Liver (tissue), 9 donors: Measurements from ENCODE around the gene ANK3. TPM values are rescaled to one million over a fixed set of nuclear protein-coding genes. Genes with fewer than 3 reads are reported as not detected.

Source experiments
- DNase-seq: peaks from one replicate; pipeline ENCODE4 v3.0.0-alpha.2; 2017; ENCODE audit warnings: low spot score
- H3K27ac ChIP-seq, 2 donors: one replicate each; pipeline ENCODE4 v1.7.0; 2013; ENCODE audit warnings: inconsistent platforms in 2 of 2, low read length in 2 of 2, control low read depth in 1 of 2, low read depth in 1 of 2, mild to moderate bottlenecking in 1 of 2
- H3K27me3 ChIP-seq, 4 donors: one replicate each; pipeline versions ENCODE4 v1.6.1 to v1.7.0; 2013; ENCODE audit warnings: low read length in 3 of 4, inconsistent platforms in 1 of 4, mild to moderate bottlenecking in 1 of 4, moderate library complexity in 1 of 4; ENCODE audit not compliant: control insufficient read depth in 4 of 4, insufficient read depth in 4 of 4
- H3K36me3 ChIP-seq, 4 donors: one replicate each; pipeline versions ENCODE4 v1.6.1 to v1.7.0; 2013; ENCODE audit warnings: low read length in 3 of 4, mild to moderate bottlenecking in 3 of 4, low read depth in 1 of 4, moderate library complexity in 1 of 4; ENCODE audit not compliant: control insufficient read depth in 4 of 4, insufficient read depth in 3 of 4
- H3K4me1 ChIP-seq, 4 donors: one replicate each; pipeline versions ENCODE4 v1.6.1 to v1.7.0; 2013; ENCODE audit warnings: low read length in 3 of 4, mild to moderate bottlenecking in 3 of 4, moderate library complexity in 1 of 4; ENCODE audit not compliant: control insufficient read depth in 4 of 4, insufficient read depth in 4 of 4
- H3K4me3 ChIP-seq, 3 donors: one replicate each; pipeline versions ENCODE4 v1.6.1 to v1.7.0; 2013; ENCODE audit warnings: low read length in 3 of 3, control low read depth in 1 of 3, low read depth in 1 of 3, mild to moderate bottlenecking in 1 of 3
- H3K9ac ChIP-seq, 2 donors: one replicate each; pipeline ENCODE4 v1.7.0; 2013; ENCODE audit warnings: low read length in 2 of 2, mild to moderate bottlenecking in 2 of 2, moderate library complexity in 2 of 2, control low read depth in 1 of 2, low read depth in 1 of 2
- H3K9me3 ChIP-seq, 4 donors: one replicate each; pipeline versions ENCODE4 v1.6.1 to v1.7.0; 2013; ENCODE audit warnings: low read length in 3 of 4; ENCODE audit not compliant: control insufficient read depth in 4 of 4
- EGR1 ChIP-seq, 2 donors: IDR thresholded peaks; 2 replicates each; pipeline ENCODE4 v1.6.1; 2016 to 2018; ENCODE audit warnings: antibody characterized with exemption in 2 of 2, low read depth in 2 of 2
- FOXA1 ChIP-seq: IDR thresholded peaks from 2 replicates; pipeline ENCODE4 v1.6.1; 2016; ENCODE audit warnings: antibody characterized with exemption
- FOXA2 ChIP-seq: IDR thresholded peaks from 2 replicates; pipeline ENCODE4 v1.6.1; 2016; ENCODE audit warnings: antibody characterized with exemption
- GABPA ChIP-seq, 2 donors: IDR thresholded peaks in 1 of 2; conservative IDR thresholded peaks in 1 of 2; 2 replicates each; pipeline ENCODE4 v1.6.1; 2016; ENCODE audit warnings: antibody characterized with exemption in 2 of 2, mild to moderate bottlenecking in 1 of 2, moderate library complexity in 1 of 2
- HNF4A ChIP-seq, 2 donors: conservative IDR thresholded peaks; 2 replicates each; pipeline ENCODE4 v1.6.1; 2016; ENCODE audit warnings: antibody characterized with exemption in 2 of 2, mild to moderate bottlenecking in 2 of 2
- NR2F2 ChIP-seq: IDR thresholded peaks from 2 replicates; pipeline ENCODE4 v1.6.1; 2016; ENCODE audit warnings: antibody characterized with exemption
- RAD21 ChIP-seq, 2 donors: IDR thresholded peaks; 2 replicates each; pipeline ENCODE4 v1.6.1; 2016; ENCODE audit warnings: antibody characterized with exemption in 2 of 2, mild to moderate bottlenecking in 2 of 2
- RXRA ChIP-seq, 2 donors: IDR thresholded peaks; 2 replicates each; pipeline ENCODE4 v1.6.1; 2017 to 2018; ENCODE audit warnings: antibody characterized with exemption in 2 of 2, mild to moderate bottlenecking in 1 of 2
- TAF1 ChIP-seq: conservative IDR thresholded peaks from 2 replicates; pipeline ENCODE4 v1.6.1; 2016; ENCODE audit warnings: antibody characterized with exemption, mild to moderate bottlenecking
- YY1 ChIP-seq: IDR thresholded peaks from 2 replicates; pipeline ENCODE4 v1.6.1; 2016; ENCODE audit warnings: antibody characterized with exemption, mild to moderate bottlenecking
- WGBS: extraction: QIAGEN DNeasy Blood & Tissue Kit; methylation state at CpG from one replicate; pipeline ENCODE4 v1.1.7; 2013; 5-methylcytosine and 5-hydroxymethylcytosine counted together
- polyA plus RNA-seq, 2 donors: library from polyadenylated mRNA; stranded (reverse) in 1 of 2; unstranded in 1 of 2; fragments of 200-250 nt in 1 of 2; fragments of >200 nt in 1 of 2; fragmentation: Nextera tagmentation in 1 of 2; extraction: Ambion mirVana in 1 of 2; gene quantifications; one replicate each; pipeline versions ENCODE4 v1.2.1 to v1.2.3, GENCODE V29; 2013 to 2015
- total RNA-seq, 2 donors: library from RNA; depleted of rRNA; stranded (reverse); fragments of >200 nt; gene quantifications; one replicate each; pipeline ENCODE4 v1.2.3, GENCODE V29; 2014
- TF ChIP-seq, protein P1 (sequence below): IDR thresholded peaks from 2 replicates; pipeline ENCODE4 v1.6.1; 2016; ENCODE audit warnings: antibody characterized with exemption
- TF ChIP-seq, protein P2 (sequence below): IDR thresholded peaks from 2 replicates; pipeline ENCODE4 v1.6.1; 2016; ENCODE audit warnings: antibody characterized with exemption
- TF ChIP-seq, protein P3 (sequence below): IDR thresholded peaks from 2 replicates; pipeline ENCODE4 v1.6.1; 2016; ENCODE audit warnings: antibody characterized with exemption, mild to moderate bottlenecking
- donor health status: healthy.
- donor health status: healthy.
- donor health status: healthy.
- donor health status: healthy.
- donor health status: healthy.

The ANK3 gene
- total and polyA plus RNA-seq, 4 donors: 5.7 to 30.0 (median 9.7) TPM

DNA sequence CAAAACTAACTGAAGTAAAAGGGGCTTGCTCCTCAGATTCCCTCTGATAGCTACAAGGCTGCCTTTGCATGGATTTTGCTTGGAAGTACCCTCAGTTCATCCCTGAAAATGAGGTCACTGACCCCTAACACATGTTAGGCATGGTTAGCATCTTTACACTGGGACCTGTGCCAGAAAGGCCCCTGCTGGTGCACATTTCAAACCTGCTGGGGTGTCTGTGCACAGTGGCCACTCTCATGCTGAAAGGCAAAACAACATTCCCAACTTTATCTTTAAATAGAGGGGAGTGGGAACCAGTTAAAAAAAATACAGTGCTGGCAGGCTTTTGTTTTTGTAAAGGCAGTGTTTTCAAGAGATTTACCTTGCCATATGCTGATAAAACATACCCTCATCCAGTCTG is 99.1 kb downstream of the ANK3 start:
- no peak overlapping the region for H3K9ac ChIP-seq
- H3K4me1 ChIP-seq: peaks cover 0 to 6% (median under 1%) of the 10 kb centered on the region in 4 donors
- H3K4me3 ChIP-seq: no peak overlapping the region
- DNase-seq: no peak
- TF ChIP-seq FOXA1 (no peak), RAD21 (IDR thresholded peaks at IDR 0.05) (no peak)
- TF ChIP-seq, protein P1, sequence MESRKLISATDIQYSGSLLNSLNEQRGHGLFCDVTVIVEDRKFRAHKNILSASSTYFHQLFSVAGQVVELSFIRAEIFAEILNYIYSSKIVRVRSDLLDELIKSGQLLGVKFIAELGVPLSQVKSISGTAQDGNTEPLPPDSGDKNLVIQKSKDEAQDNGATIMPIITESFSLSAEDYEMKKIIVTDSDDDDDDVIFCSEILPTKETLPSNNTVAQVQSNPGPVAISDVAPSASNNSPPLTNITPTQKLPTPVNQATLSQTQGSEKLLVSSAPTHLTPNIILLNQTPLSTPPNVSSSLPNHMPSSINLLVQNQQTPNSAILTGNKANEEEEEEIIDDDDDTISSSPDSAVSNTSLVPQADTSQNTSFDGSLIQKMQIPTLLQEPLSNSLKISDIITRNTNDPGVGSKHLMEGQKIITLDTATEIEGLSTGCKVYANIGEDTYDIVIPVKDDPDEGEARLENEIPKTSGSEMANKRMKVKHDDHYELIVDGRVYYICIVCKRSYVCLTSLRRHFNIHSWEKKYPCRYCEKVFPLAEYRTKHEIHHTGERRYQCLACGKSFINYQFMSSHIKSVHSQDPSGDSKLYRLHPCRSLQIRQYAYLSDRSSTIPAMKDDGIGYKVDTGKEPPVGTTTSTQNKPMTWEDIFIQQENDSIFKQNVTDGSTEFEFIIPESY: no peak
- H3K27ac ChIP-seq: no peak overlapping the region
- no peaks in the 10 kb centered on the region for H3K36me3 ChIP-seq
- no peaks in the 10 kb centered on the region for H3K27me3 ChIP-seq
- H3K9me3 ChIP-seq: no peaks in the 10 kb centered on the region

DNA sequence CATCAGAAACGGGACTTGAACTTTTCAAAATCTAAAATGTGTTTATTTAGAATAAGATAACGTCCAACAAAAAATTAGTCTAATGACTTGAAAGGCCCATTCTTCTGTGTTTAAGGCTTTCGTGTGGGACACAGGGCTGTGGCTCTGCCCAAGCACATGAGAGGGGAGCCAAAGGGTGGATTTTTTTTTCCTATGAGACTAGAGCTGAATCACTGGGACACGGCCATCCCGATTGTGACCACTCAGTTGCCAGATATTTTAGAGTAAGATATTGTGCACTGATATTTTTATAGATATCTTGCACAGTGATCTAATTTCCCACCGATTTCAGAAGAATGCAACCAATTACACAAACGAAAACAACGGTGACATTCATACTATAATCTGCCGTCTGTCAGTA is 99.9 kb downstream of the ANK3 start:
- Histone ChIP-seq H3K9me3 (no peaks in the 10 kb centered on the region), H3K36me3 (no peaks in the 10 kb centered on the region), H3K4me1 (peaks cover 0 to 2% (median under 1%) of the 10 kb centered on the region in 4 donors), H3K27me3 (no peaks in the 10 kb centered on the region), H3K27ac (no peak overlapping the region), H3K9ac (no peak overlapping the region), H3K4me3 (no peak overlapping the region)
- DNase-seq: no peak
- WGBS: 81% methylated on average over 9 of the region's 9 CpGs
- TF ChIP-seq, protein P2, sequence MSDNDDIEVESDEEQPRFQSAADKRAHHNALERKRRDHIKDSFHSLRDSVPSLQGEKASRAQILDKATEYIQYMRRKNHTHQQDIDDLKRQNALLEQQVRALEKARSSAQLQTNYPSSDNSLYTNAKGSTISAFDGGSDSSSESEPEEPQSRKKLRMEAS: no peak
- TF ChIP-seq RXRA (IDR thresholded peaks at IDR 0.05) (no peak), EGR1 (IDR thresholded peaks at IDR 0.05; ENCODE audit: low read depth in 2 of 2) (no peak), NR2F2 (no peak), FOXA2 (no peak), GABPA (IDR thresholded peaks at IDR 0.05 in 1 of 2, conservative IDR thresholded peaks at IDR 0.05 in 1 of 2) (no peak), HNF4A (conservative IDR thresholded peaks at IDR 0.05) (no peak), YY1 (no peak), TAF1 (no peak)
- TF ChIP-seq, protein P1: no peak
- TF ChIP-seq, protein P3, sequence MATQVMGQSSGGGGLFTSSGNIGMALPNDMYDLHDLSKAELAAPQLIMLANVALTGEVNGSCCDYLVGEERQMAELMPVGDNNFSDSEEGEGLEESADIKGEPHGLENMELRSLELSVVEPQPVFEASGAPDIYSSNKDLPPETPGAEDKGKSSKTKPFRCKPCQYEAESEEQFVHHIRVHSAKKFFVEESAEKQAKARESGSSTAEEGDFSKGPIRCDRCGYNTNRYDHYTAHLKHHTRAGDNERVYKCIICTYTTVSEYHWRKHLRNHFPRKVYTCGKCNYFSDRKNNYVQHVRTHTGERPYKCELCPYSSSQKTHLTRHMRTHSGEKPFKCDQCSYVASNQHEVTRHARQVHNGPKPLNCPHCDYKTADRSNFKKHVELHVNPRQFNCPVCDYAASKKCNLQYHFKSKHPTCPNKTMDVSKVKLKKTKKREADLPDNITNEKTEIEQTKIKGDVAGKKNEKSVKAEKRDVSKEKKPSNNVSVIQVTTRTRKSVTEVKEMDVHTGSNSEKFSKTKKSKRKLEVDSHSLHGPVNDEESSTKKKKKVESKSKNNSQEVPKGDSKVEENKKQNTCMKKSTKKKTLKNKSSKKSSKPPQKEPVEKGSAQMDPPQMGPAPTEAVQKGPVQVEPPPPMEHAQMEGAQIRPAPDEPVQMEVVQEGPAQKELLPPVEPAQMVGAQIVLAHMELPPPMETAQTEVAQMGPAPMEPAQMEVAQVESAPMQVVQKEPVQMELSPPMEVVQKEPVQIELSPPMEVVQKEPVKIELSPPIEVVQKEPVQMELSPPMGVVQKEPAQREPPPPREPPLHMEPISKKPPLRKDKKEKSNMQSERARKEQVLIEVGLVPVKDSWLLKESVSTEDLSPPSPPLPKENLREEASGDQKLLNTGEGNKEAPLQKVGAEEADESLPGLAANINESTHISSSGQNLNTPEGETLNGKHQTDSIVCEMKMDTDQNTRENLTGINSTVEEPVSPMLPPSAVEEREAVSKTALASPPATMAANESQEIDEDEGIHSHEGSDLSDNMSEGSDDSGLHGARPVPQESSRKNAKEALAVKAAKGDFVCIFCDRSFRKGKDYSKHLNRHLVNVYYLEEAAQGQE: no peak
